Osteocyte (in vitro differentiated cells): ENCODE data around the gene SLC2A9. TPM values are rescaled to one million over a fixed set of nuclear protein-coding genes. Genes with fewer than 3 reads are reported as not detected.
"Not testable (repeated sequence)": the region's sequence is repeated elsewhere in the genome, so short reads cannot be mapped to it uniquely, and the experiment has no call there.

ENCODE experiments used
- DNase-seq: peaks from one replicate; pipeline ENCODE4 v3.0.0; 2021; ENCODE audit warnings: mixed read lengths; ENCODE audit not compliant: unreplicated experiment; ENCODE audit errors: extremely low spot score
- H3K27ac Mint-ChIP-seq: one replicate; pipeline ENCODE4 v1.8.0; 2021; ENCODE audit warnings: mild to moderate bottlenecking, mixed read lengths; ENCODE audit not compliant: unreplicated experiment
- H3K27me3 Mint-ChIP-seq: one replicate; pipeline ENCODE4 v1.8.0; 2021; ENCODE audit warnings: mixed read lengths; ENCODE audit not compliant: unreplicated experiment
- H3K36me3 Mint-ChIP-seq: one replicate; pipeline ENCODE4 v1.8.0; 2021; ENCODE audit warnings: mixed read lengths; ENCODE audit not compliant: unreplicated experiment
- H3K4me1 Mint-ChIP-seq: one replicate; pipeline ENCODE4 v1.8.0; 2021; ENCODE audit warnings: mixed read lengths; ENCODE audit not compliant: unreplicated experiment
- H3K4me3 Mint-ChIP-seq: one replicate; pipeline ENCODE4 v1.8.0; 2021; ENCODE audit warnings: mild to moderate bottlenecking, moderate library complexity, mixed read lengths; ENCODE audit not compliant: unreplicated experiment
- H3K9me3 Mint-ChIP-seq: one replicate; pipeline ENCODE4 v1.8.0; 2021; ENCODE audit warnings: mixed read lengths; ENCODE audit not compliant: unreplicated experiment
- CTCF ChIP-seq: fragments of 200-600 bp; sonication (generic); IDR thresholded peaks from 2 replicates; pipeline ENCODE4 v1.5.0; 2021; ENCODE audit warnings: antibody characterized with exemption, mild to moderate bottlenecking, moderate library complexity
- total RNA-seq: library from RNA; stranded (reverse); gene quantifications from 2 replicates; pipeline ENCODE4 v1.2.1, GENCODE V29; 2021

The SLC2A9 gene
- total RNA-seq, 1 donor from 2014 or later = 0.43 TPM

DNA sequence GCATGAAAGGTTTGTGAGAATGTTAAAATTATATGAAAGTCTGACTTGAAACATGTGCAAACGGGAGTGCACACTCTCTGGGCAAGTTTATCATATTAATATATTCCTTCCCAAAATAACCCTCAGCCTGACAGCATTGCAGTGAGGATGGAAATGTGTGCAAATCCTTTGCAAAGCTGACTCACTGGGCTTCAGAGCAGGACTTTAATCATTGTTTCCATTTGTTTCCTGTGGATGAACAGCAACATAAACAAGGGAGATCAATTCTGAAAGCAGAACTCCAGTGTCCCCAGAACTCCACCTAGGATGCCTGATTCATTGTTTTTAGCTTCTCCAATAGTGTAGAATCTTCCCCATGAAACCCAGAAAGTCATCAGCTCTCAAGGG, 32.9 kb downstream of the SLC2A9 start:
- H3K9me3 Mint-ChIP-seq = no peaks in the 10 kb centered on the region
- H3K27ac Mint-ChIP-seq = no peak overlapping the region
- DNase-seq = no peak
- H3K36me3 Mint-ChIP-seq = no peaks in the 10 kb centered on the region
- no peak overlapping the region for H3K4me3 Mint-ChIP-seq
- no peak for TF ChIP-seq CTCF
- H3K4me1 Mint-ChIP-seq = no peaks in the 10 kb centered on the region
- peaks cover 6% of the 10 kb centered on the region for H3K27me3 Mint-ChIP-seq

DNA sequence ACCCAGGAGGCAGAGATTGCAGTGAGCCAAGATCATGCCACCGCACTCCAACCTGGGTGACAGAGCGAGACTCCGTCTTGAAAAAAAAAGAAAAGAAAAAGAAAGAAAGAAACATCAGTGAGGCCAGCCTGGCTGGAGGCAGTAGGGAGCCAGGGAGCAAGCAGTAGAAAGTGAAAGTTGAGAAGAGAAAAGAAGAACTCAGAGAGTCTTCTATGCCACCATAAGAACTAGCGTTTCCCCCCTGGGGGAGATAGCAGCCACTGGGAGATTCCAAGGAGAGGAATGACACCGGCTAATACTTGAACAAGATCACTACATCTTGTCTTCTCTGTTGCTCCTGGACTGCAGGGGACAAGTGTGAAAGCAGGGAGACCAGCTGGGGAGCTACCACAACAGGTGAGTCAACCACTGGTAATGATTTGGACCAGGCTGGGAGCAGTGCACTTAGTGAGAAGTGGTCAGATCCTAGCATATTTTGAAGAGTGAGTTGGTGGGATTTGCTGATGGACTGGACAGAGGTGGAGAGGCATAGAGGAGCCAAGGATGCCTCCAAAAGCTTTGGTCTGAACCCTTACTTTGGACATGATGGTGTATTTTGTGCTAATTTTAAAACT, 33.4 kb downstream of the SLC2A9 start:
- peak; percentile 38 for DNase-seq
- H3K36me3 Mint-ChIP-seq = no peaks in the 10 kb centered on the region
- no peak overlapping the region for H3K27ac Mint-ChIP-seq
- H3K27me3 Mint-ChIP-seq = peaks cover under 1% of the 10 kb centered on the region
- no peaks in the 10 kb centered on the region for H3K4me1 Mint-ChIP-seq
- TF ChIP-seq CTCF = no peak
- no peak overlapping the region for H3K4me3 Mint-ChIP-seq
- H3K9me3 Mint-ChIP-seq = no peaks in the 10 kb centered on the region

- no peak overlapping the region for H3K4me3 Mint-ChIP-seq
- H3K27me3 Mint-ChIP-seq = no peaks in the 10 kb centered on the region
- no peaks in the 10 kb centered on the region for H3K36me3 Mint-ChIP-seq
- no peak for TF ChIP-seq CTCF
- peaks cover 3% of the 10 kb centered on the region for H3K4me1 Mint-ChIP-seq
- peak; percentile 78 for DNase-seq
- H3K27ac Mint-ChIP-seq = no peak overlapping the region
- no peaks in the 10 kb centered on the region for H3K9me3 Mint-ChIP-seq
These were observed 36.7 kb downstream of the SLC2A9 start for GRCh38 chr4:9984621-9985020.

DNA sequence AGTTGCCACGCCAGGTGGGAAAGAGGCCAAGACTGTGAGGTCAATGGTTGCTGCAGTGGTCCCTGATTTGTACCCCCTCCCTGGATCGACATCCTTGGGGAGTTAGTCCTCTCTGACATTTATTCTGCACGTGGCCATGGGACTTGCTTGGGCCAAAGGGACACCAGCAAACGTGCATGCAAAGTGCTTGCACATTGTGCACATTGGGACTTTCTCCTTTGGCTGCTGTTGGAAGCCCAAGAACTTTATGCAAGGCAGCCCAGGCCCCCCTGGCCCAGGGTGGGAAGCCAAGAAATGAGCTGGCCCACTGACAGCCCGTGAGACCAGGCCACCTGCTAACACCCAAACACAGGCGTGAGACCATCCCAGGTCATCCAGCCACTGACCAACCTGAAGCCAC, 38.1 kb downstream of the SLC2A9 start:
- H3K27ac Mint-ChIP-seq = no peak overlapping the region
- H3K27me3 Mint-ChIP-seq = no peaks in the 10 kb centered on the region
- H3K4me3 Mint-ChIP-seq = no peak overlapping the region
- H3K36me3 Mint-ChIP-seq = no peaks in the 10 kb centered on the region
- TF ChIP-seq CTCF = no peak
- DNase-seq = peak; percentile 80
- H3K4me1 Mint-ChIP-seq = peaks cover 5% of the 10 kb centered on the region
- no peaks in the 10 kb centered on the region for H3K9me3 Mint-ChIP-seq

DNA sequence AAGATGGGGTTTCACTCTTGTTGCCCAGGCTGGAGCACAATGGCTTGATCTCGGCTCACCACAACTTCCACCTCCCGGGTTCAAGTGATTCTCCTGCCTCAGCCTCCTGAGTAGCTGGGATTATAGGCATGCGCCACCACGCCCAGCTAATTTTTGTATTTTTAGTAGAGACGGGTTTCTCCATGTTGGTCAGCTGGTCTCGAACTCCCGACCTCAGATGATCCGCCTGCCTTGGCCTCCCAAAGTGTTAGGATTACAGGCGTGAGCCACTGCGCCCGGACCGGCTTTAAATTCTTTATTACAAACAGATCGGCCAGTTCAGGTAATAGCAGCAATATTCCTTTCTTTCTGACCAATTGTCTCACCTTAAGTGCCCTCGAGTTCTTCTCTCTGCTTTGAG, 39.4 kb downstream of the SLC2A9 start:
- H3K36me3 Mint-ChIP-seq, H3K4me3 Mint-ChIP-seq, H3K27me3 Mint-ChIP-seq, H3K4me1 Mint-ChIP-seq, H3K9me3 Mint-ChIP-seq, H3K27ac Mint-ChIP-seq: not testable (repeated sequence)
- DNase-seq = peak; percentile 62

GRCh38 chr4:9980898-9981297, 40.4 kb downstream of the SLC2A9 start:
- H3K27ac Mint-ChIP-seq = no peak overlapping the region
- H3K9me3 Mint-ChIP-seq = no peaks in the 10 kb centered on the region
- DNase-seq = no peak
- H3K4me3 Mint-ChIP-seq = no peak overlapping the region
- peaks cover 5% of the 10 kb centered on the region for H3K4me1 Mint-ChIP-seq
- no peak for TF ChIP-seq CTCF
- peaks cover 5% of the 10 kb centered on the region for H3K27me3 Mint-ChIP-seq
- no peaks in the 10 kb centered on the region for H3K36me3 Mint-ChIP-seq
